Mucosa of descending colon (tissue), 3 donors: Measurements from ENCODE around the gene SPAAR. TPM values are rescaled to one million over a fixed set of nuclear protein-coding genes. Genes with fewer than 3 reads are reported as not detected.
A peak's percentile ranks its signal among the peaks of the same experiment; 100 is the strongest.

Experiments used
- ATAC-seq: fragments of 200-7000 bp; cut with Tn5 transposase; one replicate; pipeline ENCODE4 v1.9.1; 2020; ENCODE audit warnings: mild to moderate bottlenecking, moderate library complexity
- DNase-seq, 3 donors: peaks; one replicate each; pipeline ENCODE4 v3.0.0-alpha.2; 2020
- H3K36me3 ChIP-seq: fragments of 200-600 bp; one replicate; pipeline ENCODE4 v1.8.0; 2021; ENCODE audit warnings: low read depth, mild to moderate bottlenecking
- H3K4me1 ChIP-seq: fragments of 200-600 bp; one replicate; pipeline ENCODE4 v1.8.0; 2021; ENCODE audit warnings: low read depth, mild to moderate bottlenecking
- H3K4me3 ChIP-seq: fragments of 200-600 bp; one replicate; pipeline ENCODE4 v1.8.0; 2021; ENCODE audit warnings: mild to moderate bottlenecking
- H3K9me3 ChIP-seq: fragments of 200-600 bp; one replicate; pipeline ENCODE4 v1.8.0; 2021; ENCODE audit warnings: mild to moderate bottlenecking
- CTCF ChIP-seq: fragments of 200-600 bp; IDR thresholded peaks from one replicate; pipeline ENCODE4 v1.8.0; 2022; ENCODE audit warnings: antibody characterized with exemption, mild to moderate bottlenecking
- intact Hi-C, 2 donors: fragments of 100-400 bp; cut with DNase I in 1 of 2; cut with micrococcal nuclease in 1 of 2; formaldehyde crosslinking; loops; one replicate each; pipeline versions ENCODE4 v1.11.0 to v1.11.1; 2022; cut with DNase I, micrococcal nuclease
- total RNA-seq, 3 donors: library from RNA; stranded (reverse); fragmentation: NEBNext Ultra II Directional in 2 of 3; extraction: Animal tissue kit (Norgen Biotek cat#: 25700) in 2 of 3; gene quantifications; one replicate each; pipeline versions ENCODE4 v1.2.1 to v1.2.4, GENCODE V29; 2021 to 2023
- donor health status: DM: no; HTN: no; CAD: no; lungs with moderate emphysema.
- donor health status: DM: no; HTN: no; CAD: no.
- donor health status: DM: no; HTN: yes; CAD: no.

Gene SPAAR
- total RNA-seq, 3 donors from 2014 or later, result 2.0 to 2.9 (median 2.0) TPM

GRCh38 chr9:35907711-35908503 is 1.4 kb upstream of the SPAAR start:
- ATAC-seq (peak; percentile 41), DNase-seq (peak; percentile 82 to 83 (median 83))
- Histone ChIP-seq H3K4me3 (no peak overlapping the region), H3K36me3 (no peaks in the 10 kb centered on the region), H3K9me3 (no peaks in the 10 kb centered on the region), H3K4me1 (peaks cover 68% of the 10 kb centered on the region)
- intact Hi-C loops, result loop anchor here in 1 of 2 donors (5.0 kb wide), 1 partner anchor 39 kb away; no protein-coding TSS in a partner anchor
- TF ChIP-seq CTCF, result no peak

GRCh38 chr9:35908504-35909125 is 675 bp upstream of the SPAAR start:
- Histone ChIP-seq H3K9me3 (no peaks in the 10 kb centered on the region), H3K4me1 (peaks cover 68% of the 10 kb centered on the region), H3K36me3 (no peaks in the 10 kb centered on the region), H3K4me3 (no peak overlapping the region)
- ATAC-seq (no peak), DNase-seq (peak in 1 of 3 donors; percentile 26)
- intact Hi-C loops, result loop anchor here in 1 of 2 donors (5.0 kb wide), 1 partner anchor 39 kb away; no protein-coding TSS in a partner anchor
- TF ChIP-seq CTCF, result no peak

- peaks cover 61% of the 10 kb centered on the region for H3K4me1 ChIP-seq
- H3K36me3 ChIP-seq, result no peaks in the 10 kb centered on the region
- DNase-seq (peak in 1 of 3 donors; percentile 57), ATAC-seq (no peak)
- TF ChIP-seq CTCF, result no peak
- H3K9me3 ChIP-seq, result no peaks in the 10 kb centered on the region
- intact Hi-C loops, result loop anchor here in 1 of 2 donors (5.0 kb wide), 1 partner anchor 37 kb away; no protein-coding TSS in a partner anchor
- no peak overlapping the region for H3K4me3 ChIP-seq
Observed at GRCh38 chr9:35909687-35910612, 660 bp downstream of the SPAAR start.

GRCh38 chr9:35910613-35911359 is 1.5 kb downstream of the SPAAR start:
- Histone ChIP-seq H3K4me1 (peaks cover 62% of the 10 kb centered on the region), H3K4me3 (no peak overlapping the region), H3K36me3 (no peaks in the 10 kb centered on the region), H3K9me3 (no peaks in the 10 kb centered on the region)
- peak; percentile 44 for TF ChIP-seq CTCF
- peak; percentile 41 for ATAC-seq
- DNase-seq, result peak; percentile 74 to 82 (median 74)
- intact Hi-C loops, result no loop called here

- TF ChIP-seq CTCF, result no peak
- ATAC-seq (no peak), DNase-seq (peak in 1 of 3 donors; percentile 55)
- Histone ChIP-seq H3K4me1 (peaks cover 61% of the 10 kb centered on the region), H3K9me3 (no peaks in the 10 kb centered on the region), H3K4me3 (no peak overlapping the region), H3K36me3 (no peaks in the 10 kb centered on the region)
- intact Hi-C loops, result no loop called here
Observed at GRCh38 chr9:35911690-35912089, 2.4 kb downstream of the SPAAR start.
